OCI-LY3 (cell line): ENCODE measurements around the gene RAC3.

Experiments used
- H2AFZ ChIP-seq: fragments of 200-600, 300-600 bp; shearing (Covaris generic); 2 replicates; pipeline ENCODE4 v1.6.0; 2014; ENCODE audit warnings: antibody characterized with exemption, low read depth, low read length
- H3K27ac ChIP-seq: fragments of 200-600, 300-600 bp; sonication (generic); 2 replicates; pipeline ENCODE4 v1.5.1; 2014; ENCODE audit warnings: mild to moderate bottlenecking, low read length, moderate library complexity, mixed read lengths
- H3K27me3 ChIP-seq: fragments of 200-600, 300-600 bp; sonication (generic); 2 replicates; pipeline ENCODE4 v1.6.1; 2014; ENCODE audit warnings: low read depth, low read length, mixed read lengths
- H3K36me3 ChIP-seq: fragments of 200-600, 300-600 bp; sonication (generic); replicated peaks from 2 replicates; pipeline ENCODE3; 2014; ENCODE audit warnings: low read depth, low read length, mixed read lengths
- H3K4me1 ChIP-seq: fragments of 300-600, 200-600 bp; sonication (generic); 2 replicates; pipeline ENCODE4 v1.6.1; 2014; ENCODE audit warnings: low read length, mixed read lengths
- H3K4me2 ChIP-seq: fragments of 200-600, 300-600 bp; sonication (generic); 2 replicates; pipeline ENCODE4 v1.6.1; 2014; ENCODE audit warnings: low read length, mixed read lengths
- H3K4me3 ChIP-seq: fragments of 300-600, 200-600 bp; sonication (generic); 2 replicates; pipeline ENCODE4 v1.5.1; 2014; ENCODE audit warnings: antibody characterized with exemption, mild to moderate bottlenecking, low read length, moderate library complexity
- H3K79me2 ChIP-seq: fragments of 300-600, 200-600 bp; shearing (Covaris generic); 2 replicates; pipeline ENCODE4 v1.6.1; 2014; ENCODE audit warnings: mild to moderate bottlenecking, low read length, mixed read lengths
- H3K9ac ChIP-seq: fragments of 300-600, 200-600 bp; shearing (Covaris generic); 2 replicates; pipeline ENCODE4 v1.6.0; 2014; ENCODE audit warnings: mild to moderate bottlenecking, low read length, moderate library complexity
- H3K9me3 ChIP-seq: fragments of 200-600, 300-600 bp; shearing (Covaris generic); 2 replicates; pipeline ENCODE4 v1.6.1; 2014; ENCODE audit warnings: low read length, mixed read lengths; ENCODE audit not compliant: insufficient read depth
- H4K20me1 ChIP-seq: fragments of 200-600, 300-600 bp; sonication (generic); 2 replicates; pipeline ENCODE4 v1.6.1; 2016; ENCODE audit warnings: low read length, mixed read lengths; ENCODE audit not compliant: insufficient read depth
- EZH2phosphoT487 ChIP-seq: fragments of 200-600 bp; shearing (Covaris generic); IDR thresholded peaks from 2 replicates; pipeline ENCODE4 v1.6.1; 2018; ENCODE audit warnings: antibody characterized with exemption, mixed run types, low read depth
- TF ChIP-seq, protein P1 (sequence below): fragments of 200-600, 300-600 bp; sonication (generic); IDR thresholded peaks from 2 replicates; pipeline ENCODE4 v1.5.1; 2014; ENCODE audit warnings: antibody characterized with exemption, low read length, low read depth

The RAC3 gene

DNA sequence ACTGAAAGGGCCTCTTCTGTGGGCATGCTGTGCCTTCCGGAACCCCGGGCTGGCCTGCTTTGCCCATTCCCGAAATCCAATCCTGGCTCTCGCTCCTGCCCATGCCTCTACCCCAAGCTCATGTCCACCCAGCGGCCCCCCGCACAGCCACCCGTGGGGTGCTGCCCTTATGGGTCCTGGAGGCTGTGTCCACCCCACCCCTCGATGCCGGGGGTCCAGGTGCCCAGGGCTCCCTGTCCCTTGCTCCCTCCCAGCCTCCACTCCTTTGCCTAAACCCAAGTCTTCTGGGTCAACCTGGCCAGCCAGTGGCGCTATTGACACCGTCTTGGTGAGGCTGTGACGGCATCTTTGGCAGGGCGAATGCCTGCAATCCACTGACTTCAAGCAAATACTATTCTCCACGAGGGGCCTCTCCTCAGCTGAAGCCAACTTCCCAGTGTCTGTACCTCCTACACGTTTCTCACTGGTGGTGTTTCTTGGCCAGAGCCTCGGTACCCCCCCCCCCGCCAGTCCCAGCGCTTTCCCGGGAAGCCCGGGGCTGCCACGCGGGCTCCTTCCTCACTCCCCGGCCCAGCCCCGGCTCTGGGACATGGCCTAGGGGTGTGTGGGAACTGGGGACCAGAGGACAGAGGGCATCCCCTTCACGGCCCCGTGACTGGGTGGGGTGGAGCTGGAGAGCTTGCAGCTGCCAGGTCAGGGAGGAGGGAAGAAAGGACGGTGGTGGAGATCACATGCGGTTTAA, 46.3 kb downstream of the RAC3 start:
- Histone ChIP-seq H3K27me3 (no peaks in the 10 kb centered on the region), H3K4me3 (no peak overlapping the region), H3K9ac (no peak overlapping the region), H3K4me1 (no peaks in the 10 kb centered on the region), H3K9me3 (no peaks in the 10 kb centered on the region), H4K20me1 (peaks cover 14% of the 10 kb centered on the region), H3K36me3 (peaks cover 35% of the 10 kb centered on the region), H2AFZ (no peak overlapping the region), H3K79me2 (no peaks in the 10 kb centered on the region), H3K4me2 (no peak overlapping the region), H3K27ac (no peak overlapping the region)
- TF ChIP-seq EZH2phosphoT487: no peak
- TF ChIP-seq, protein P1, sequence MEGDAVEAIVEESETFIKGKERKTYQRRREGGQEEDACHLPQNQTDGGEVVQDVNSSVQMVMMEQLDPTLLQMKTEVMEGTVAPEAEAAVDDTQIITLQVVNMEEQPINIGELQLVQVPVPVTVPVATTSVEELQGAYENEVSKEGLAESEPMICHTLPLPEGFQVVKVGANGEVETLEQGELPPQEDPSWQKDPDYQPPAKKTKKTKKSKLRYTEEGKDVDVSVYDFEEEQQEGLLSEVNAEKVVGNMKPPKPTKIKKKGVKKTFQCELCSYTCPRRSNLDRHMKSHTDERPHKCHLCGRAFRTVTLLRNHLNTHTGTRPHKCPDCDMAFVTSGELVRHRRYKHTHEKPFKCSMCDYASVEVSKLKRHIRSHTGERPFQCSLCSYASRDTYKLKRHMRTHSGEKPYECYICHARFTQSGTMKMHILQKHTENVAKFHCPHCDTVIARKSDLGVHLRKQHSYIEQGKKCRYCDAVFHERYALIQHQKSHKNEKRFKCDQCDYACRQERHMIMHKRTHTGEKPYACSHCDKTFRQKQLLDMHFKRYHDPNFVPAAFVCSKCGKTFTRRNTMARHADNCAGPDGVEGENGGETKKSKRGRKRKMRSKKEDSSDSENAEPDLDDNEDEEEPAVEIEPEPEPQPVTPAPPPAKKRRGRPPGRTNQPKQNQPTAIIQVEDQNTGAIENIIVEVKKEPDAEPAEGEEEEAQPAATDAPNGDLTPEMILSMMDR: no peak

DNA sequence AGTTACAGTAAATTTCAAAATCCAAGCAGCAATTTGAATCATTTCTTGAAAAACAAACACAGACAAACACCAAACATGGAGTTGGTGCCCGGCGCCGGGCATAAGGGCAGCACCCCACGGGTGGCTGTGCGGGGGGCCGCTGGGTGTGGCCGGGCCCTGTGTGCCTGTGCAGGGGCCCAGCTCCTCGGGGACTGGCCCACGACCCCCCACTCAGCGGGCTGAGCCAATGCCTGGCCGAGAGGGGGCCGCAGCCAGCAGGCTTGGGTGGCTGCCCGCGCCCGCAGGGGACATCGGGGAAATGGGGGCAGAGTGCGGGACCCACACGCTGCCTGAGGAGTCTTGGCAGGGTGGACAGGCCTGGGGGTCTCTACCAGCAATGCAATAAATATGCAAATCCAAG, 47.0 kb downstream of the RAC3 start:
- Histone ChIP-seq H4K20me1 (peaks cover 14% of the 10 kb centered on the region), H3K36me3 (peaks cover 41% of the 10 kb centered on the region)

DNA sequence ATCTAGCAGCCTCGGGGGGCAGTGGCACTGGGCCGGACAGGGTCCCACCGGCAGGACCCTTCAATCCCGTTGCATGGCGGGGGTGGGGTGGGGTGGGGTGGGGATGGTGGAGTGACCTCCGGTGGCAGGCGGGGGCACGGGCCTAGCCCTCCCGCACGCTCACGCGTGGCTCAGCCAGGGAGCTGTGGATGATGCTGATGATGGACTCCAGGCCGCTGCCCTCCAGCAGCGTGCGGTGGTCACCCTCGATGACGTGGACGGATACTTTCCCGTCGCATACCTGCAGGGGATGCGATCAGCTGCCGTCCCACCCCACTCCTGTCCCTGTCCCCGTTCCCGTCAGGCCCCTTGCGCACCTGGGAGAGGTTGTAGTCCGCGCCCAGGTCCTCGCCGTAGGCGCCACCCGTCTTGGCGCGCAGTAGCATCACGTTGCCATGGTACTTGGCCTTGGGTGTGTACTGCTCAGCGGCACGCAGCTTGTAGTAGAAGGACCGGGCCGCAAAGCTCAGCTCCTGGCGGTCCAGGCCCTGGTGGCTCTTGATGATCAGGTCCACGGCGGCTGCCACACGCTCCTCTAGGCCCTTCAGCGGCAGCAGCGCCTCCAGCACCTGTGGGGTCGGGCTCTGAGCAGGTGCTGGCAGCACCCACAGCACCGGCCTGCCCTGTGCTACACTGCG, 47.7 kb downstream of the RAC3 start:
- H3K4me2 ChIP-seq: no peak overlapping the region
- no peaks in the 10 kb centered on the region for H3K79me2 ChIP-seq
- H3K27ac ChIP-seq: no peak overlapping the region
- TF ChIP-seq EZH2phosphoT487: no peak
- TF ChIP-seq, protein P1: no peak
- H2AFZ ChIP-seq: no peak overlapping the region
- no peak overlapping the region for H3K4me3 ChIP-seq
- peaks cover 48% of the 10 kb centered on the region for H3K36me3 ChIP-seq
- no peaks in the 10 kb centered on the region for H3K9me3 ChIP-seq
- no peaks in the 10 kb centered on the region for H3K4me1 ChIP-seq
- H3K9ac ChIP-seq: no peak overlapping the region
- peaks cover 17% of the 10 kb centered on the region for H4K20me1 ChIP-seq
- no peaks in the 10 kb centered on the region for H3K27me3 ChIP-seq

More for the DNA sequence above, 47.0 kb downstream of the RAC3 start:
- H2AFZ ChIP-seq: no peak overlapping the region
- H3K79me2 ChIP-seq: no peaks in the 10 kb centered on the region
- H3K4me3 ChIP-seq: no peak overlapping the region
- H3K9ac ChIP-seq: no peak overlapping the region
- no peak overlapping the region for H3K27ac ChIP-seq
- TF ChIP-seq, protein P1: no peak
- no peak for TF ChIP-seq EZH2phosphoT487
- no peak overlapping the region for H3K4me2 ChIP-seq
- no peaks in the 10 kb centered on the region for H3K9me3 ChIP-seq
- no peaks in the 10 kb centered on the region for H3K4me1 ChIP-seq
- H3K27me3 ChIP-seq: no peaks in the 10 kb centered on the region

DNA sequence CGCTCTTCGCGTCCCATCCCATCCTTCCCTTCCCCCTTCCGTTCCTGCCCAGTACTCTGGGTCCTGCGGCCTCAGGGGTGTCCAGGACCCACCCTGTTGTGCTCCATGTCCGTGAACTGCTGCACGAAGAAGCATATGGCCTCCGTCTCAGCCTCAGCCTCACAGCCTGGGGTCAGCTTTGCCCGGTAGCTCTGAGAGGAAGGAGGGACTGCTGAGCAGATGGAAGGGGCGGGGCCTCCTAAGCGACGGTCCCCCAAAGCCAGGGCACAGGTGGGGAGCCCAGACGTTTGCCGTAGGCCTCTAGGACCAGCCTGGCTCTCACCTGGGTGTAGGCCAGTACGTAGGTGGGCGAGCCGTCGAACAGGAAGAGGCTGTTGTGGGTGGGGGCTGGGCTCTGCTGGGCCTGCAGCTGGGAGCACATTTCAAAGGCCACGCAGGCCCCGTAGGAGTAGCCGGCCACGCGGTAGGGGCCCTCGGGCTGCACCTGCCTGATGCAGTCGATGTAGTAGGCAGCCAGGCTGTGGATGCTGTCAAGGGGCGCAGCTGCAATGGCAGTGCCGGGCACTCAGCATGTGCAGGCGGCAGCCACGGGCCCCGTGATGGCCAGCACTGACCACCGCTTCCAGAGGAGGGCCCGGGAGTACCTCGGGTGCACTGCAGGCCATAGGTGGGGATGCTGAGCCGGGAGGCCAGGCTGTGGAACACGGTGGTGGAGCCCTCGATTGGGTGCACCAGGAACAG, 48.7 kb downstream of the RAC3 start:
- TF ChIP-seq, protein P1: no peak
- TF ChIP-seq EZH2phosphoT487: no peak
- Histone ChIP-seq H3K4me2 (no peak overlapping the region), H3K9ac (no peak overlapping the region), H3K4me3 (no peak overlapping the region), H3K27me3 (no peaks in the 10 kb centered on the region), H4K20me1 (peaks cover 17% of the 10 kb centered on the region), H3K9me3 (no peaks in the 10 kb centered on the region), H2AFZ (no peak overlapping the region), H3K4me1 (no peaks in the 10 kb centered on the region), H3K27ac (no peak overlapping the region), H3K36me3 (peaks cover 52% of the 10 kb centered on the region), H3K79me2 (no peaks in the 10 kb centered on the region)
